ENCODE data around the gene COQ2. TPM values are rescaled to one million over a fixed set of nuclear protein-coding genes. Genes with fewer than 3 reads are reported as not detected.
"Not testable (repeated sequence)": the region's sequence is repeated elsewhere in the genome, so short reads cannot be mapped to it uniquely, and the experiment has no call there.

COQ2 gene
- total and polyA plus RNA-seq, 2 experiments from 2014 or later: 21.1 to 25.3 TPM

DNA sequence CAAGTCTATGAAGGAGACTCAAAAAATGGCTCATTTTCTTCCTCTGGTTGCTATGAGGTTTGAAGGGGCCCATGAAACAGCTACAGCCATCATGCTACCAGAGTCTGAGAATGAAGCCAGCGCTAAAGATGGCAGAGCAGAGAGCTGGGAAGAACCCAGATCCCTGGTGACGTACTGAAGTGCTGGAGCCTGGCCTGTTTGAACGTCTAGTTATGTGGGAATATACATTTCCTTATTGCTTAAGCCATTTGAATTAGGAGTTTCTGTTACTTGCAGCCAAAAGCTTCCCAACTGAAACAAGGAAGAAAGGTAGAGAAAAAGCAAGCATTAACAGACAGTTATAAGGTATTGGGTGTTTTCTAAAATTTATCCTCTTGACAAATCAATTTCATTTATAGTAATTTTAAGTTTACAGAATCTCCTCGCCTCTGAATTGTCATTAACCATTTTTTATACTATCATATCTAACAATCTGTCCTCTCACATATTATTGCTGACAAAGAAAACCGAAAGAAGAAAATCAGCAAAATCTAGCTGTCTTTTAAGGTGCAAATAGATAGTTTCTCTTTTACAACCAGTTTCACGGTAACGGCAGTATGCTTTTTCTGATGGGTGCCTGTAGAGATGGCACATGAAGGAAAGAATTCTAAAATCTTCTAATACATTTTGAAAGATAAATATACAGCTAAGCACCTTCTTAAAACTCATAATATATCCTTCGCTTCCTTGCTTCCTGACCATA is 8.9 kb upstream of the COQ2 start:
- no peak overlapping the region for H3K27ac Mint-ChIP-seq
- Histone ChIP-seq H3K4me1 (ENCODE audit: insufficient read depth) (no peaks in the 10 kb centered on the region), H3K27me3 (ENCODE audit: insufficient read depth) (no peaks in the 10 kb centered on the region), H2AFZ (no peak overlapping the region), H3K9me2 (ENCODE audit: insufficient read depth) (no peaks in the 10 kb centered on the region; the same call in 1 of the 2 replicates), H3K36me3 (ENCODE audit: insufficient read depth) (no peaks in the 10 kb centered on the region), H4K20me1 (replicated peaks; ENCODE audit: insufficient read depth) (no peaks in the 10 kb centered on the region), H3K79me2 (replicated peaks; ENCODE audit: insufficient read depth) (no peaks in the 10 kb centered on the region), H3K4me3 (no peak overlapping the region), H3F3A (replicated peaks; ENCODE audit: low read depth) (no peaks in the 10 kb centered on the region), H3K27ac (ENCODE audit: low read depth) (no peak overlapping the region), H3K4me2 (no peak overlapping the region)
- no peak overlapping the region for H3K4me3 Mint-ChIP-seq
- ATAC-seq: no peak
- H3K9me3 Mint-ChIP-seq: peaks cover 7% of the 10 kb centered on the region; the same call in 2 of the 3 replicates
- no peaks in the 10 kb centered on the region for H3K4me1 Mint-ChIP-seq
- TF ChIP-seq EZH2phosphoT487 (IDR thresholded peaks at IDR 0.05; ENCODE audit: unreplicated experiment): no peak
- TF ChIP-seq NANOG (IDR thresholded peaks at IDR 0.05; ENCODE audit: borderline replicate concordance): no peak
- TF ChIP-seq EZH2 (IDR thresholded peaks at IDR 0.05; ENCODE audit: low read depth, unreplicated experiment): no peak
- TF ChIP-seq, protein P1, sequence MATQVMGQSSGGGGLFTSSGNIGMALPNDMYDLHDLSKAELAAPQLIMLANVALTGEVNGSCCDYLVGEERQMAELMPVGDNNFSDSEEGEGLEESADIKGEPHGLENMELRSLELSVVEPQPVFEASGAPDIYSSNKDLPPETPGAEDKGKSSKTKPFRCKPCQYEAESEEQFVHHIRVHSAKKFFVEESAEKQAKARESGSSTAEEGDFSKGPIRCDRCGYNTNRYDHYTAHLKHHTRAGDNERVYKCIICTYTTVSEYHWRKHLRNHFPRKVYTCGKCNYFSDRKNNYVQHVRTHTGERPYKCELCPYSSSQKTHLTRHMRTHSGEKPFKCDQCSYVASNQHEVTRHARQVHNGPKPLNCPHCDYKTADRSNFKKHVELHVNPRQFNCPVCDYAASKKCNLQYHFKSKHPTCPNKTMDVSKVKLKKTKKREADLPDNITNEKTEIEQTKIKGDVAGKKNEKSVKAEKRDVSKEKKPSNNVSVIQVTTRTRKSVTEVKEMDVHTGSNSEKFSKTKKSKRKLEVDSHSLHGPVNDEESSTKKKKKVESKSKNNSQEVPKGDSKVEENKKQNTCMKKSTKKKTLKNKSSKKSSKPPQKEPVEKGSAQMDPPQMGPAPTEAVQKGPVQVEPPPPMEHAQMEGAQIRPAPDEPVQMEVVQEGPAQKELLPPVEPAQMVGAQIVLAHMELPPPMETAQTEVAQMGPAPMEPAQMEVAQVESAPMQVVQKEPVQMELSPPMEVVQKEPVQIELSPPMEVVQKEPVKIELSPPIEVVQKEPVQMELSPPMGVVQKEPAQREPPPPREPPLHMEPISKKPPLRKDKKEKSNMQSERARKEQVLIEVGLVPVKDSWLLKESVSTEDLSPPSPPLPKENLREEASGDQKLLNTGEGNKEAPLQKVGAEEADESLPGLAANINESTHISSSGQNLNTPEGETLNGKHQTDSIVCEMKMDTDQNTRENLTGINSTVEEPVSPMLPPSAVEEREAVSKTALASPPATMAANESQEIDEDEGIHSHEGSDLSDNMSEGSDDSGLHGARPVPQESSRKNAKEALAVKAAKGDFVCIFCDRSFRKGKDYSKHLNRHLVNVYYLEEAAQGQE (IDR thresholded peaks at IDR 0.05; ENCODE audit: unreplicated experiment): no peak
- no peak for TF ChIP-seq CTCF (conservative IDR thresholded peaks at IDR 0.05; ENCODE audit: low read depth in 2 of 2)
- TF ChIP-seq ZNF114 (CRISPR knock-in tag; IDR thresholded peaks at IDR 0.05): no peak
- no peak for TF ChIP-seq CREB1 (CRISPR knock-in tag; IDR thresholded peaks at IDR 0.05; ENCODE audit: low read depth)
- H3K27me3 Mint-ChIP-seq (ENCODE audit: insufficient read depth, low read depth, poor library complexity): no peaks in the 10 kb centered on the region
- no peak for DNase-seq (ENCODE audit: low spot score)
- H3K36me3 Mint-ChIP-seq (ENCODE audit: low read depth): no peaks in the 10 kb centered on the region

DNA sequence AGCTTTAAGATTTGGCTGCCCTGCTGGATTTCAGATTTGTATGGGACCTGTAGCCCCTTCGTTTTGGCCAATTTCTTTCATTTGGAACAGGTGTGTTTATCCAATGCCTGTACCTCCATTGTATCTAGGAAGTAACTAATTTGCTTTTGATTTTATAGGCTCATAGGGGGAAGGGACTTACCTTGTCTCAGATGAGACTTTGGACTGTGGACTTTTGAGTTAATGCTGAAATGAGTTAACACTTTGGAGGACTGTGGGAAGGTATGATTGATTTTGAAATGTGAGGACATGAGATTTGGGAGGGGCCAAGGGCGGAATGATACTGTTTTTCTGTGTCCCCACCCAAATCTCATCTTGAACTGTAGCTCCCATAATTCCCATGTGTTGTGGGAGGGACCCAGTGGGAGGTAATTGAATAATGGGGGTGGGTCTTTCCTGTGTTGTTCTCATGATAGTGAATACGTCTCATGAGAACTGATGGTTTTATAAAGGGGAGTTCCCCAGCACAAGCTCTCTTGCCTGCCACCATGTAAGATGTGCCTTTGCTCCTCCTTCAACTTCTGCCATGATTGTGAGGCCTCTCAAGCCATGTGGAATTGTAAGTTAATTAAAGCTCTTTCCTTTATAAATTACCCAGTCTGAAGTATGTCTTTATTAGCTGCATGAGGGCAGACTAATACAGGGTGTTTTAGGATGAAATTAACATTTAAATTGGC is 5.6 kb upstream of the COQ2 start:
- not testable (repeated sequence) for H3K27me3 Mint-ChIP-seq (ENCODE audit: insufficient read depth, low read depth, poor library complexity); H3K4me1 ChIP-seq (ENCODE audit: insufficient read depth); H3K36me3 ChIP-seq (ENCODE audit: insufficient read depth); H3K9me3 Mint-ChIP-seq; H2AFZ ChIP-seq; H3K4me3 Mint-ChIP-seq; H3K4me2 ChIP-seq; H3K9me2 ChIP-seq (ENCODE audit: insufficient read depth); H3K79me2 ChIP-seq (replicated peaks; ENCODE audit: insufficient read depth); H3K4me1 Mint-ChIP-seq; H3K27ac ChIP-seq (ENCODE audit: low read depth); H3K27me3 ChIP-seq (ENCODE audit: insufficient read depth); H3K36me3 Mint-ChIP-seq (ENCODE audit: low read depth); H4K20me1 ChIP-seq (replicated peaks; ENCODE audit: insufficient read depth); ATAC-seq; H3K4me3 ChIP-seq; H3F3A ChIP-seq (replicated peaks; ENCODE audit: low read depth); DNase-seq (ENCODE audit: low spot score); H3K27ac Mint-ChIP-seq

- not testable (repeated sequence) for H3K27me3 Mint-ChIP-seq (ENCODE audit: insufficient read depth, low read depth, poor library complexity); H2AFZ ChIP-seq
These were observed 3.8 kb upstream of the COQ2 start for GRCh38 chr4:83288381-83288780.

More at GRCh38 chr4:83288381-83288780, 3.8 kb upstream of the COQ2 start:
- H3K4me3 Mint-ChIP-seq; H4K20me1 ChIP-seq (replicated peaks; ENCODE audit: insufficient read depth); H3K4me3 ChIP-seq; H3K4me1 Mint-ChIP-seq; H3K27me3 ChIP-seq (ENCODE audit: insufficient read depth); H3K9me3 Mint-ChIP-seq; H3K4me1 ChIP-seq (ENCODE audit: insufficient read depth); H3K36me3 ChIP-seq (ENCODE audit: insufficient read depth); H3K27ac ChIP-seq (ENCODE audit: low read depth); H3K27ac Mint-ChIP-seq; DNase-seq (ENCODE audit: low spot score); H3K4me2 ChIP-seq; ATAC-seq; H3F3A ChIP-seq (replicated peaks; ENCODE audit: low read depth); H3K79me2 ChIP-seq (replicated peaks; ENCODE audit: insufficient read depth); H3K9me2 ChIP-seq (ENCODE audit: insufficient read depth); H3K36me3 Mint-ChIP-seq (ENCODE audit: low read depth): not testable (repeated sequence)
